Measurements from ENCODE around the gene GNAL.

GNAL gene

GRCh38 chr18:11819938-11820337 is 130.9 kb downstream of the GNAL start:
- Histone ChIP-seq H3K27me3 (ENCODE audit: control insufficient read depth, insufficient read depth, low read length) (no peaks in the 10 kb centered on the region), H3K36me3 (ENCODE audit: control insufficient read depth, low read depth, low read length) (no peaks in the 10 kb centered on the region), H3K27ac (ENCODE audit: low read length) (no peak overlapping the region), H3K4me3 (ENCODE audit: low read length) (no peak overlapping the region), H3K4me1 (ENCODE audit: control insufficient read depth, low read depth, low read length) (peaks cover 8% of the 10 kb centered on the region), H3K9me3 (ENCODE audit: control insufficient read depth, low read depth, low read length) (no peaks in the 10 kb centered on the region), H3K9ac (ENCODE audit: low read length) (no peak overlapping the region)

- H3K9me3 ChIP-seq (ENCODE audit: control insufficient read depth, low read depth, low read length) = no peaks in the 10 kb centered on the region
- H3K4me1 ChIP-seq (ENCODE audit: control insufficient read depth, low read depth, low read length) = peaks cover 8% of the 10 kb centered on the region
- no peak overlapping the region for H3K4me3 ChIP-seq (ENCODE audit: low read length)
- H3K27ac ChIP-seq (ENCODE audit: low read length) = peak overlapping the region; percentile 45
- no peaks in the 10 kb centered on the region for H3K27me3 ChIP-seq (ENCODE audit: control insufficient read depth, insufficient read depth, low read length)
- no peak overlapping the region for H3K9ac ChIP-seq (ENCODE audit: low read length)
- no peaks in the 10 kb centered on the region for H3K36me3 ChIP-seq (ENCODE audit: control insufficient read depth, low read depth, low read length)
These were observed 131.6 kb downstream of the GNAL start for GRCh38 chr18:11820697-11821096.

- H3K9ac ChIP-seq (ENCODE audit: low read length) = no peak overlapping the region
- peak overlapping the region; percentile 45 for H3K27ac ChIP-seq (ENCODE audit: low read length)
- no peak overlapping the region for H3K4me3 ChIP-seq (ENCODE audit: low read length)
- no peaks in the 10 kb centered on the region for H3K9me3 ChIP-seq (ENCODE audit: control insufficient read depth, low read depth, low read length)
- H3K27me3 ChIP-seq (ENCODE audit: control insufficient read depth, insufficient read depth, low read length) = no peaks in the 10 kb centered on the region
- no peaks in the 10 kb centered on the region for H3K36me3 ChIP-seq (ENCODE audit: control insufficient read depth, low read depth, low read length)
- H3K4me1 ChIP-seq (ENCODE audit: control insufficient read depth, low read depth, low read length) = peaks cover 8% of the 10 kb centered on the region
These were observed 132.1 kb downstream of the GNAL start for GRCh38 chr18:11821208-11821607.

GRCh38 chr18:11821643-11822237 is 132.7 kb downstream of the GNAL start:
- H3K4me3 ChIP-seq (ENCODE audit: low read length) = no peak overlapping the region
- H3K9ac ChIP-seq (ENCODE audit: low read length) = no peak overlapping the region
- no peaks in the 10 kb centered on the region for H3K36me3 ChIP-seq (ENCODE audit: control insufficient read depth, low read depth, low read length)
- peaks cover 8% of the 10 kb centered on the region for H3K4me1 ChIP-seq (ENCODE audit: control insufficient read depth, low read depth, low read length)
- no peaks in the 10 kb centered on the region for H3K27me3 ChIP-seq (ENCODE audit: control insufficient read depth, insufficient read depth, low read length)
- no peak overlapping the region for H3K27ac ChIP-seq (ENCODE audit: low read length)
- no peaks in the 10 kb centered on the region for H3K9me3 ChIP-seq (ENCODE audit: control insufficient read depth, low read depth, low read length)

GRCh38 chr18:11823545-11823944 is 134.5 kb downstream of the GNAL start:
- no peak overlapping the region for H3K9ac ChIP-seq (ENCODE audit: low read length)

GRCh38 chr18:11826836-11827235 is 137.8 kb downstream of the GNAL start:
- Histone ChIP-seq H3K27ac (ENCODE audit: low read length) (no peak overlapping the region), H3K27me3 (ENCODE audit: control insufficient read depth, insufficient read depth, low read length) (no peaks in the 10 kb centered on the region), H3K4me1 (ENCODE audit: control insufficient read depth, low read depth, low read length) (peaks cover 17% of the 10 kb centered on the region), H3K4me3 (ENCODE audit: low read length) (no peak overlapping the region), H3K9ac (ENCODE audit: low read length) (no peak overlapping the region), H3K9me3 (ENCODE audit: control insufficient read depth, low read depth, low read length) (no peaks in the 10 kb centered on the region), H3K36me3 (ENCODE audit: control insufficient read depth, low read depth, low read length) (no peaks in the 10 kb centered on the region)

More at GRCh38 chr18:11823545-11823944, 134.5 kb downstream of the GNAL start:
- Histone ChIP-seq H3K27me3 (ENCODE audit: control insufficient read depth, insufficient read depth, low read length) (no peaks in the 10 kb centered on the region), H3K36me3 (ENCODE audit: control insufficient read depth, low read depth, low read length) (no peaks in the 10 kb centered on the region), H3K4me3 (ENCODE audit: low read length) (no peak overlapping the region), H3K27ac (ENCODE audit: low read length) (no peak overlapping the region), H3K9me3 (ENCODE audit: control insufficient read depth, low read depth, low read length) (no peaks in the 10 kb centered on the region), H3K4me1 (ENCODE audit: control insufficient read depth, low read depth, low read length) (peaks cover 8% of the 10 kb centered on the region)

GRCh38 chr18:11828786-11829432 is 139.8 kb downstream of the GNAL start:
- H3K4me3 ChIP-seq (ENCODE audit: low read length) = no peak overlapping the region
- peaks cover 9% of the 10 kb centered on the region for H3K4me1 ChIP-seq (ENCODE audit: control insufficient read depth, low read depth, low read length)
- H3K9me3 ChIP-seq (ENCODE audit: control insufficient read depth, low read depth, low read length) = no peaks in the 10 kb centered on the region
- H3K36me3 ChIP-seq (ENCODE audit: control insufficient read depth, low read depth, low read length) = no peaks in the 10 kb centered on the region
- H3K27ac ChIP-seq (ENCODE audit: low read length) = peak overlapping the region; percentile 78
- no peaks in the 10 kb centered on the region for H3K27me3 ChIP-seq (ENCODE audit: control insufficient read depth, insufficient read depth, low read length)
- H3K9ac ChIP-seq (ENCODE audit: low read length) = no peak overlapping the region

- Histone ChIP-seq H3K36me3 (ENCODE audit: control insufficient read depth, low read depth, low read length) (no peaks in the 10 kb centered on the region), H3K9me3 (ENCODE audit: control insufficient read depth, low read depth, low read length) (no peaks in the 10 kb centered on the region), H3K9ac (ENCODE audit: low read length) (no peak overlapping the region), H3K27me3 (ENCODE audit: control insufficient read depth, insufficient read depth, low read length) (no peaks in the 10 kb centered on the region), H3K4me3 (ENCODE audit: low read length) (no peak overlapping the region), H3K4me1 (ENCODE audit: control insufficient read depth, low read depth, low read length) (peaks cover 9% of the 10 kb centered on the region), H3K27ac (ENCODE audit: low read length) (no peak overlapping the region)
These were observed 141.5 kb downstream of the GNAL start for GRCh38 chr18:11830585-11830984.

- no peaks in the 10 kb centered on the region for H3K36me3 ChIP-seq (ENCODE audit: control insufficient read depth, low read depth, low read length)
- no peak overlapping the region for H3K27ac ChIP-seq (ENCODE audit: low read length)
- no peaks in the 10 kb centered on the region for H3K27me3 ChIP-seq (ENCODE audit: control insufficient read depth, insufficient read depth, low read length)
- no peaks in the 10 kb centered on the region for H3K9me3 ChIP-seq (ENCODE audit: control insufficient read depth, low read depth, low read length)
- no peak overlapping the region for H3K9ac ChIP-seq (ENCODE audit: low read length)
- H3K4me1 ChIP-seq (ENCODE audit: control insufficient read depth, low read depth, low read length) = peaks cover 9% of the 10 kb centered on the region
- no peak overlapping the region for H3K4me3 ChIP-seq (ENCODE audit: low read length)
These were observed 142.9 kb downstream of the GNAL start for GRCh38 chr18:11831921-11832320.

- no peaks in the 10 kb centered on the region for H3K4me1 ChIP-seq (ENCODE audit: control insufficient read depth, low read depth, low read length)
- no peak overlapping the region for H3K4me3 ChIP-seq (ENCODE audit: low read length)
- no peaks in the 10 kb centered on the region for H3K9me3 ChIP-seq (ENCODE audit: control insufficient read depth, low read depth, low read length)
- no peak overlapping the region for H3K27ac ChIP-seq (ENCODE audit: low read length)
- no peak overlapping the region for H3K9ac ChIP-seq (ENCODE audit: low read length)
- no peaks in the 10 kb centered on the region for H3K36me3 ChIP-seq (ENCODE audit: control insufficient read depth, low read depth, low read length)
- H3K27me3 ChIP-seq (ENCODE audit: control insufficient read depth, insufficient read depth, low read length) = no peaks in the 10 kb centered on the region
These were observed 145.7 kb downstream of the GNAL start for GRCh38 chr18:11834772-11835171.

GRCh38 chr18:11839556-11839955 is 150.5 kb downstream of the GNAL start:
- H3K9me3 ChIP-seq (ENCODE audit: control insufficient read depth, low read depth, low read length) = no peaks in the 10 kb centered on the region
- no peaks in the 10 kb centered on the region for H3K36me3 ChIP-seq (ENCODE audit: control insufficient read depth, low read depth, low read length)
- no peak overlapping the region for H3K9ac ChIP-seq (ENCODE audit: low read length)
- H3K4me3 ChIP-seq (ENCODE audit: low read length) = no peak overlapping the region
- no peak overlapping the region for H3K27ac ChIP-seq (ENCODE audit: low read length)
- no peaks in the 10 kb centered on the region for H3K4me1 ChIP-seq (ENCODE audit: control insufficient read depth, low read depth, low read length)
- no peaks in the 10 kb centered on the region for H3K27me3 ChIP-seq (ENCODE audit: control insufficient read depth, insufficient read depth, low read length)

GRCh38 chr18:11840493-11840892 is 151.4 kb downstream of the GNAL start:
- H3K9me3 ChIP-seq (ENCODE audit: control insufficient read depth, low read depth, low read length) = no peaks in the 10 kb centered on the region
- no peak overlapping the region for H3K9ac ChIP-seq (ENCODE audit: low read length)
- H3K36me3 ChIP-seq (ENCODE audit: control insufficient read depth, low read depth, low read length) = no peaks in the 10 kb centered on the region
- H3K27me3 ChIP-seq (ENCODE audit: control insufficient read depth, insufficient read depth, low read length) = no peaks in the 10 kb centered on the region
- H3K27ac ChIP-seq (ENCODE audit: low read length) = no peak overlapping the region
- H3K4me3 ChIP-seq (ENCODE audit: low read length) = no peak overlapping the region
- H3K4me1 ChIP-seq (ENCODE audit: control insufficient read depth, low read depth, low read length) = no peaks in the 10 kb centered on the region

Data from iPS-18a (cell line).